ENCODE measurements around the gene FAM234B.

Gene FAM234B, protein sequence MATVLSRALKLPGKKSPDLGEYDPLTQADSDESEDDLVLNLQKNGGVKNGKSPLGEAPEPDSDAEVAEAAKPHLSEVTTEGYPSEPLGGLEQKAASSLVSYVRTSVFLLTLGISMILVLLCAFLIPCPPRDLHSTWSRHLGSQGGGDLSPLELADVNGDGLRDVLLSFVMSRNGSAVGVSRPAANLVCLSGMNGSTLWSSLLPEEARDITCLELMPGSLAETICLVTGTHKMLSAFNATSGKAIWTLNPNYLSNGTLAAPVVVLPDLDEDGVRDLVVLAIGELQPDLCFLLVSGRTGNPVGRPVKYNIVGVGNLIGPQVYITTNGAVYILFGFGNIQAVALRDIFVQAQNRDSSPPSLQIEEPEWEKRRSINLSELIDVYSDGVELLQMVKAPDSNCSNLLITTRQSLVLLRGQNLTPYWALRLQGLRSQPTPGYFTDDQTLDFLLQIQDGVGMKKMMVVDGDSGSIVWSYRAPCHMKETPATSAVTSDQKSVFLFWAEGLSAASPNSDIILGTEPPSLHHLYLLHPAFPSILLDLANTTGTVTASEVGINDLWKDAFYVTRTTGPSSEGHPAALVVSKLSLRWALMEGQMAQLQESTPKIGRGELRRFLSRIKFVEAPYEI

DNA sequence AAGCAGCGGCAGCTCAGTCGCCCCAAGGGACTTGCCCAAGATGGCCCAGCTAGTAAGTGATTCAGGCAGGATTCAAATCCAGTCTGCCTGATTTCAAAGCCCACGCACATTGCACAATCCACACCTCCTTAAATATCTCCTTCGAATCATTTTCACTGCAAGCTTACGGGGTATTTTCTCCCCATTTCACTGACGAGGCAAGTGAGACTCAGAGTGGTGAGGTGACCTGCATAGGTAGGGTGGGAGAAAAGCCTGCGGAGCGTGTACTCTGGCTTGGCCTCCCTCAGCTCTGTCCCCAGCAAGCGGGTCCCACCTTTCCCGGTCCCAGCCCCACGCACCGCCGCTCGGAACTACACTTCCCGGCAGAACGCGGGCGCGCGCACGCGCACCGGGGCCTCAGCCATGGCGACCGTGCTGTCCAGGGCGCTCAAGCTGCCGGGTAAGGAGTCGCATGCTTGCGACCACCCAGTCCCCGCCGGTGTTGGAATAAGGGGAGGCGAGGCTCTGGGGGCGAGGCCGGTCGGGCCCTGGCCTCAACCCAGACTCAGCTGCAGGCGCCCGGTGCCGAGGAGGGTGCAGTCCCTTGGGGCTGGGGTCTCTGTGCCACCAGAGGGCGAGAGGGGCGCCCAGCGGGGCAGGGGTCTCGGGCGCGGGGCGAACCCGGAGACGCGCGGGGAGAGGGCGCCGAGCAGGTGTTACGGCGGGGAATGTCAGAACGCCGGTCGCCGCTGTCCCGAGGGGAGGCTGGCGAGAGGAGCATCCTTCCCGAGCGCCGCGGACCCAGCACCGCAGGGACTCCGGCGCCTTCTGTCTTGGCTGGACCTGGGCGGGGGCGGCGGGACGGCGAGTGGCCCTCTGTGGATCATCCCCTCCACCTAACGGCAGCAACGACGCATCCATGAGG lies at the start of gene FAM234B:
Gene FAM234B (plus strand): TSS at position 380 of the 904 bp plus-strand sequence. CDS start 23 bp downstream, at position 403.
- DNase-seq (ENCODE audit: low spot score) = peak; percentile 86

DNA sequence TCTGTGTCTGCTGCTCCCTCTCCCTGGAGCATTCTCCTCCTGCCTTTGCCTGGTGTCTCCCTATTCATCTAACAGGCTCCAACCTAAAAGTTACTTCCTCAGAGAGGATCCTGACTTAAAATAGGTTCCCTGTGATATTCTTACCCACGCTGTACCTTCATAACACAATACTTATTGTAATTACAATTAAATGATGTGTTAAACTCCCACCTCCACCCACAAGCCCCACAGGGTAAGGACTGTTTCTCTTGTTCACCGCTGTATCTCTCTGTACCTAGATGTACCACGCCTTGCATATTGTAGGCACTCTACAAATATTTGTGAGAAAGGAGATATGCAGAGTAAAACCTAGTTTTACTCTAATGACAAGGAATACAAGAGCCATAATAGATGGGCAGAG lies 49.1 kb upstream of the FAM234B start:
- no peak for DNase-seq (ENCODE audit: low spot score)

DNA sequence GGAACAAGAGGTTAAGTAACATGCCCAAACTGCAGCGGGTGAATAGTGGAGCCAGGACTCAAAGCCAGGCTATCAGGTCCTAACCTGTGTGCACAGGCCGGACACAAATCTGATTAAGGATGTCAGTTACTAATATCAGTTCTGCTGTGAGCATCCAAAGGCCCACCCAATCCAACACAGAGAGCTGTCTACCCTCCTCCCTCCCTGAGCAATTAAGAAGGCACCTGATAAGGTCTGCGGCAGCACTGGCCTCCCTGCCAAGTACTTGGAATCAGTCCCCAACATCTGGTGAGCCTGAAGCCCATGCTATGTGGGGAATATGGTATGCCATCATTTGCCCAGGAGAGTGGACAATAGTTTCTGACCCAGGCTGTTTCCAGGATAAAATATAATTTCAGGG lies 48.0 kb upstream of the FAM234B start:
- no peak for DNase-seq (ENCODE audit: low spot score)

DNA sequence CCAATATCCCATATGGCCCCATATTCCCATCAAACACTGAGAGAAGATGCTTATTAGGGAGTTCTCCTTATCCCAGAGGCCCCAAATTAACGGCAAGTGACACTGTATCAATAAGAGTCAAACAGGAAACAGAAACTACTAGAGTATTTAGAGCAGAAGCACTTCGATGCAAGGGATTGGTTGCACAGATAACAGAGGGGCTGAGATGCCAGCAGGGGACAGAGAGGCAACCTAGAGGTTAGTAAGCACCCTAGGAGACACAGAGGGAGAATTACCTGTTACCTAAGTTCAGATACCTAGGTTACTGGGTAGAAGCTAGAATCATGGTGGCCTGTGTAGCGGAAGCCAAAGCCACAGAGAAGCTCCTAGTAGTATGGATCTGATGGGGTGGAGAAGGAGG lies 47.0 kb upstream of the FAM234B start:
- no peak for DNase-seq (ENCODE audit: low spot score)

DNA sequence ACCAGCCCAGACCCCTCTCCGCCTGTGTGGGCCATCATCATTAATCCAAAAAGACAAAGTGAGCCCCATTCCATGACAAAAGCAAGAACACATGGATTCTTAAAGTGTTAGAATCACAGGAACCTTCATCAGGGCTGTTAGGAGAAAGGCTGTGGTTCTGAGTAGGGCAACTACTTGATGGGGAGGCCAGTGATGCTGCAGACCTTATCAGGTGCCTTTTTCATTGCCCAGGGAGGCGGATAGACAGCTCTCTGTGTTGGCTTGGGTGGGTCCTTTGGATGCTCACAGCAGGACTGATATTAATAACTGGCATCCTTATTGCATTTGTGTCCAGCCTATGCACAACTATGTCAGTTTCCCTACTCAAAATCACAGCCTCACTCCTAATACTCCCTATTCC lies 46.4 kb upstream of the FAM234B start:
- no peak for DNase-seq (ENCODE audit: low spot score)

DNA sequence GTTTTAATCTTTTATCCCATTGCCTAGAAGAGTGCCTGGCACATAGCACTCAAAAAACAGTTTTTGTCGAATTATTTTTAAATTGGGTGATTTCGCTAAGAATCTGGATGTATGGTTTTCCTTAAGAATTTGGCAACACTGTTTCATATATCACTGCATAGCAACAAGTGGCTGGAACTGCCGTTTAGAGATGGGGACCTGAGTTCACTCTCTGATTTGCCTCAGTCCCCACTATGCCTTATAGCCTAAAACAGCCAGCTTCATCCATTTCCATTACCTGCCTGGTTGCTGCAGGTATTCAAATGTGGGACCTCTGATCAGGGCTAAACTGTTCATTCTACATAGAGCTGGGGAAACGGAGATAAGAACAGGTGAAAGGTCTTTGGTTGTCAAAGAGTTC lies 45.9 kb upstream of the FAM234B start:
- DNase-seq (ENCODE audit: low spot score) = no peak

DNA sequence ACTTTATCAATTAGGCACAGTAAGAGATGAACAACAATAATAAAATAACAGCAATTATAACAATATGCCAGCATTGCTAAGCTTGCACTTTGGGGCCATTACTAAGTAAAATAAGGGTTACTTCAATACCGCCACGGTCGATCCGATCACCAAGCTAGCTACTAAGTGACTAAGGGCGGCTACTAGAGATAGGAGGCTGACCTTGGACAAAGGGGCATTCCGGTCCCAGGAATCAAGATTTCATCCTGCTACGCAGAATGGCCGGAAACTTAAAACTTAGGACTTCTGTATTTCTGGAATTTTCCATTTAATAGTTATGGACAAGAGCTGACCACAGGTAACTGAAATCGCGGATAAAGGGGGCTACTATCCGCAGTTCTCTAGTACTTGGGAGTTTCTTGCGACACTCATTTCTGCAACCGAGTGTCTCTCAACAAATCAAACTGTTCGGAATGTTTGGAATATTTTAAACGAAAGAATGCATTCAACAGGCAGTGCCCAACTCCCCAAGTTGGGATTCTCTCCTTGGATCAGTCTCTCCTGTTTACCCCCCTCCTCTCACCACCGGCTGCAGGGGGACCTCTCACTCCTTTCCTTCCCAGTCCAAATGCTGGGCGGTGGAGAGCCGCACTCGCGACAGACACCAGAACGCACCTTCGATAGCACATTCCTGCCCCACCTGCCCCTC lies 44.8 kb upstream of the FAM234B start:
- DNase-seq (ENCODE audit: low spot score) = peak; percentile 47

DNA sequence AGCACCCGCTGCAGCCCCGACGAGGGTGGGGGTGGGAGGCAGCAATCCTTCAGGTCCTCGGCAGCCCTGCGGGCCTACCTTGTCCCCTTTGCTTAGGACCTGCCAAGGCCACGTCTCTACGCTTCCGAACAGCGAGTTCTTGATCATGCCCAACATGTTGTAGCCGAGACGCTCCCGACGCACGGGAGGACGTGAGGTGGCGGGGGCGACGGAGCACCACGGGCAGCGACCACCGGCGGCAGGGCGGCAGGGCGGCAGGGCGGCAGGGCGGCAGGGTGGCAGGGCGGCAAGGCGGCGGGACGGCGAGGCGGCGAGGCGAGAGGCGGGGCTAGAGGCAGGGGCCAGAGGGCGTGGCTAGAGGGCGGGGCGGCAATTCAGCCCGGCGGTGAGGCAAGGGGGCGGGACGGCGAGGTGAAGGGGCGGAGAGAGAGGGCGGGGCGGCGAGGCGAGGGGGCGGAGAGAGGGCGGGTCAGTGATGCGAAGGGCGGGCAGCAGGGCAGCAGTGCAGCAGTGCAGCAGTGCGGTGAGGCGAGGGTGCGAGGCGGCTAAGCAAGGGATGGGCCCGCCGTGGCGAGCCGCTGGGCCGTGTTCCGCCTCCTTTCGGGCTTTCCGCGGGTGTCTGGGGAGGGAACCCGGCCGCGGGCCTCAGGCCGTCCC lies 44.1 kb upstream of the FAM234B start, which contains the start of gene HEBP1:
Gene HEBP1 (minus strand): TSS at position 307 of the 657 bp plus-strand sequence. CDS start 151 bp downstream, at position 156.
- peak; percentile 94 for DNase-seq (ENCODE audit: low spot score)

DNA sequence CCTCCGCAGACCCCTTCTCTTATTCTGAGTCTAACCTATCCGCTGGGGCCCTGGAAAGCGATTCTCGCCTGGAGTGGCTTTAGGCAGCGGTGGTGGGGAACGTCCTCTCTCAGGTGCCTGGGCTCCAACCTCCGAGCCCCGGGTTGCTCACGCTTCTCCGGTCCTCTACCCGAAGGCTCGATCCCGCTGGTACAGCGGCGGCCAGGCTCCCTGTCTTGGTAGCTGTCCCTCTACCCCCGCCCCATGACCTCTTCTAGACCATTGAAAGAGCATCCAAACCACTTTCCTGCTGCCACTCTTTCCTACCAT lies 43.6 kb upstream of the FAM234B start:
- DNase-seq (ENCODE audit: low spot score) = peak; percentile 30

DNA sequence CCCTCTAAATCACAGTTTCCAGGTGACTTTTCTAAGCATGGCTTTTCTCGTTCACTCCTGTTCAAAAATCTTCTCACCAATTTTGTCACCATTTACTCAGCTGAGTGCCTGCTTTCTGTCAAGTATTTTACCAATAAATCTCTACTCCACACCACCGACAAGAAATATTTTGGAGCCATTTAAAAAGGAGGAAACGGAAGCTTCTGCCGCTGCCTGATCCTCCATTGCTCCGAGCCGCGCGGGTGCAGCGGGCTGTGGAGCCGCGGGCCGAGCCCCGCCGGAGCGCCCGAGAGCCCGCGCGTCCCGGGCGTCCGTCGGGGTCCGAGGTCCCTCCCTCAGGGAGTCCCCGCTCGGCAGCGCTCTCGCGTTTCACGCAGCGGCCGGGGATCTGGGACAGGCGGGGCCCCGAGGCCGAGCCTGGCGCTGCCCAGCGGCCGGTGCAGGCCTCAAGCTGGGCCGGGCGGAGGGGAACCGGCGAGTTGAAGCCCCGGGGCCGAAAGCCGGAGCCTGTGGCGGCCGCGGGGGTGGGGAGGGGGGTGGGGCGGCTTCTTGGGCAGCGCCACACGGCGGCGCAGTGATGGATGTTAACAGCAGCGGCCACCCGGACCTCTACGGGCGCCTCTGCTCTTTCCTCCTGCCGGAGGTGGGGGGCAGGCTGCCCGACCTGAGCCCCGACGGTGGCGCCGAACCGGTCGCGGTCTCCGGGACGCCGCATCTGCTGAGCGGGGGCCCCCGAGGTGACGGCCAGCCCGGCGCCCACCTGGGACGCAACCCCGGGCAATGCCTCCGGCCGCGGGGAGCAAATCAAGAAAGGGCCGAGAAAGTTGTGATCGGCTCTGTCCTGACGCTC lies 43.0 kb upstream of the FAM234B start:
- peak; percentile 77 for DNase-seq (ENCODE audit: low spot score)

DNA sequence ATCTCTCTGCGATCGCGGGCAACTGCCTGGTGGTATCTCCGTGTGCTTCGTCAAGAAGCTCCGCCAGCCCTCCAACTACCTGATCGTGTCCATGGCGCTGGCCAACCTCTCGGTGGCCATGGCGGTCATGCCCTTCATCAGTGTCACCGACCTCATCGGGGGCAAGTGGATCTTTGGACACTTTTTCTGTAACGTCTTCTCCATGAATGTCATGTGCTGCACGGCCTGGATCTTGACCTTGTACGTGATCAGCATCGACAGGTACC lies 42.5 kb upstream of the FAM234B start:
- no peak for DNase-seq (ENCODE audit: low spot score)

DNA sequence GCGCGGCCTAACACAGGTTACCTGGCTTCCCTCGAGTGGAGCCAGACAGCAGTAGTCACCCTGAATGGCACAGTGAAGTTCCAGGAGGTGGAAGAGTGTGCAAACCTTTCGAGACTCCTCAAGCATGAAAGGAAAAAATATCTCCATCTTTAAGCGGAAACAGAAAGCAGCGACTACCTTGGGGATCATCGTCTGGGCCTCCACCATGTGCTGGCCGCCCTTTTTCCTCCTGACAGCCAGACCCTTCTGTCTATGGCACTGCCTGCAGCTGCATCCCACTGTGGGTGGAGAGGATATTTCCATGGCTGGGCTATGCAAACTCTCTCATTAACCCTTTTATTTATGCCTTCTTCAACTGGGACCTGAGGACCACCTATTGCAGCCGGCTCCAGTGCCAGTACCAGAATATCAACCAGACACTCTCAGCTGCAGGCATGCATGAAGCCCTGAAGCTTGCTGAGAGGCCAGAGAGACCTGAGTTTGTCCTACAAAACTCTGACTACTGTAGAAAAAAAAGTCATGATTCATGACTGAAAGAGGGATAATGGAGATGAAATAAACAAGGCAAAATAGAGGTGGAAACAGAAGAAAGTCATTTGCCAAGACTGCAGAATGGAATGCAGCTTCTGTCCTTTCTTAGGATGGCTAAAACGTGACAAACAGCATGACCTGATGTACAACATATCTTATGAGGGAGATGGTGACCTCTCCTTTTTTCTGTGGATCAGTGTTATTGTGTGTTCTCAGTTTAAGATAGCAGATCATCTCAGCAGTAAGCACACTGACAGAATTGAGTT lies 41.7 kb upstream of the FAM234B start:
- DNase-seq (ENCODE audit: low spot score) = no peak

DNA sequence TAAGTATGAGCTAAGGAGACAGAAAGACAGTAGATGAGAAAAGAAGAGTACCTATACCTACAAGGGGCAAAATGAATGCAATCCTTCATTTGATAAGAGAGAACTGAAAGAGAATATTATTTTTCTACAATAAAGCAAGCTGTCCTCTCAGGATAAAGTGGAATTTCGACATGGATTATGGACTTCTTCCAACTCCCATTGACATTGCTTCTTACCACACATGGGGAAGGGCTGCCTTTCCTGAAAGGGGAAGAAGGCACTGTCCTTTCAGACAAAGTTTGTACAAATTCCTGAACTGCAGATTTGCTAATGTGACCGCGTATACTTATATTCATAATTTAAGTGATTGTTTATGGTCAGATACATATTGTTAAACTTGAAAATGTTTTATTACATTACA lies 39.8 kb upstream of the FAM234B start:
- DNase-seq (ENCODE audit: low spot score) = no peak

DNA sequence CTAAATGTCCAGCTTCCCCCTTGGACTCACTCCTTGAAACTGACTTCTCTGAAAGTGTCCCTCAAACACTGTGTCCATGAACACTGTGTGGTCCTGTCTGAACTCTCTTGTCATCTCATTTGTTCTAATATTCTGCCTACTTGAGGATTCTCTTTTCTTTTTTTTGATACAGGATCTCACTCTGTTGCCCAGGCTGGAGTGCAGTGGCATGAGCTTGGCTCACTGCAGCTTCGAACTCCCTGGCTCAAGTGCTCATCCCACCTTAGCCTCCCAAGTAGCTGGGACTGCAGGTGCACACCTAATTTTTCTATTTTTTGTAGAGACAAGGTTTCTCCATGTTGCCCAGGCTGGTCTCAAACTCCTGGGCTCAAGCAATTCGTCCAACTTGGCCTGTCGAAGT lies 39.2 kb upstream of the FAM234B start:
- no peak for DNase-seq (ENCODE audit: low spot score)

DNA sequence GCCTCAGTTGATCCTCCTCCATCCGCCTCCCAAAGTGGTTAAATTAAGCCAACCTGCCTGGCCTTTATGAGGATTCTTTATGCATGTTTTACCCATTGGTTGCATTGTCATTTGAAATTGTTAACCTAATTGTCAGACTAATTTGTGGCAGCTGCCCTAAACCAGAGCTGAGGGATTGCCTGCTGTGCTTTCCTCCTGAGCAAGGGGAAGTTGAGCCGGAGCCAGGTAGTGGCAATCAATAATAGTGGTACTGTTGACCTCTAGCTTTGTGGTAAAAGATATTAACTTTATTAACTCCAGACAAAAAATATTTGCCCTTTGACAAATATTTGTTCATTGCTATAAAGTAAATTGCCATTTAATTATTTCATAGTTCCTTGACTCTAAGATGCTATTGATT lies 38.5 kb upstream of the FAM234B start:
- DNase-seq (ENCODE audit: low spot score) = no peak

DNA sequence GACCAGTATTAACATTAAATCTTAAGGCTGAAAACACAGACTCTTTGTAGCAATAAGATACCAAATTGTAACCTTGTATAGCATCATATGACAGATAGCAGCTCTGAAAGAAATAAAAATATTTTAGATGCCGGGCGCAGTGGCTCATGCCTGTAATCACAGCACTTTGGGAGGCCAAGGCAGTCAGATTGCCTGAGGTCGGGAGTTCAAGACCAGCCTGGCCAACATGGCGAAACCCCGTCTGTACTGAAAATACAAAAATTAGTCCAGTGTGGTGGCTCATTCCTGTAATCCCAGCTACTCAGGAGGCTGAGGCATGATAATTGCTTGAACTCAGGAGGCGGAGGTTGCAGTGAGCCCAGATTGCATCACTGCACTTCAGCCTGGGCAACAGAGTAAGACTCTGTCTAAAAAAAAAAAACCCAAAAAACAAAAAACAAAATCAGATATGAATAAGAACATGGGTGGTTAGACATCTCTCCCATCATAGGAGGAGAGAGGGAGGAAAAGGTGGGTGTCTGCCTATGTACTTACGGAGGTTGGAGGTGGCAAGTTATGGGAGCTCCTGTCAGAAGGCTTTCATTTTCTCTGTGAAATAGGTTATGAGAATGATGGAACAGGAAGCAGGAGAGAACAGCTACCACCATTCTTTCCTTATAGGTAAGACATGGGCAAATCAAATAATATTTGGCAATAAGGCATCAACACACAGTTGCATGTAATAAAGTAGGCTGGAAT lies 36.5 kb upstream of the FAM234B start:
- DNase-seq (ENCODE audit: low spot score) = no peak

DNA sequence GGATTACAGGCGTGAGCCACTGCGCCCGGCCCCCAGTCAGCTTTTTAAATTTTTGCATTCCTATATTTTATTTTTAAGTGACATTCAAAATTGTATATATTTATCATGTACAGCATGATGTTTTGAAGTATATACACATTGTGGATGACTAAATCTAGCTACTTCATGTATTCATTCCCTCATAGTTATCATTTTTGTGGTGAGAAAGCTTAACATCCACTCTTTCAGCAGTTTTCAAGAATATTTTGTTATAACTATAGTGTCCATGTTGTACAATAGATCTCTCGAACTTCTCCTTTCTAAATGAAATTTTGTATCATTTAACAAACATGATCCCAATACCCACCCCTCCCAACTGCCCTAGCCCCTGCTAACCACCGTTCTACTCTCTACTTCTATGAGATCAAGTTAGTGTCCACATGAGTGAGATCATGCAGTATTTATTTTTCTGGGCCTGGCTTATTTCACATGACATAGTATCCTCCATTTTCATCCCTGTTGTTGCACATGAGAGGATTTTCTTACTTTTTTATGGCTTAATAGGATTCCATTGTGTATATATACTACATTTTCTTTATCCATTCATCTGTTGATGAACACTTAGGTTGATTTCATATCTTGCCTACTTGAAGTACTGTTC lies 35.3 kb upstream of the FAM234B start:
- peak; percentile 43 for DNase-seq (ENCODE audit: low spot score)

DNA sequence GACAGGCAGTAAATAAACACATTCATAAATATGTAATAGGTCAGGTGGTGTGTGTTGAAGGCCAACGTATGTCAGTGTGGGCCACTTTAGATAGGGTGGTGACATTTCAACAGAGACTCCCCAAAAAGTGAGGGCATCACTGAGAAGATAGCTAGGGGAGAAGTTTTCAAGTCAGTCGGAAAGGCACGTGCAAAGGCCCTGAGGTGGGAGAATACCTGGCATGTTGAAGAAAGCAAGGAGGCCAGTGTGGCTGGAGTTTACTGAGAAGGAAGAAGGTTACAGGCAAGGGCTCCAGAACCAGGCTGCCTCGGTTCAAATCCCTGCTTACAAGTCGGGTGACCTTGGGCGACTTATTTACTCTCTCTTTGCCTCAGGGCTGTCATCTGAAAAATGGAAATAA lies 33.1 kb upstream of the FAM234B start:
- no peak for DNase-seq (ENCODE audit: low spot score)

DNA sequence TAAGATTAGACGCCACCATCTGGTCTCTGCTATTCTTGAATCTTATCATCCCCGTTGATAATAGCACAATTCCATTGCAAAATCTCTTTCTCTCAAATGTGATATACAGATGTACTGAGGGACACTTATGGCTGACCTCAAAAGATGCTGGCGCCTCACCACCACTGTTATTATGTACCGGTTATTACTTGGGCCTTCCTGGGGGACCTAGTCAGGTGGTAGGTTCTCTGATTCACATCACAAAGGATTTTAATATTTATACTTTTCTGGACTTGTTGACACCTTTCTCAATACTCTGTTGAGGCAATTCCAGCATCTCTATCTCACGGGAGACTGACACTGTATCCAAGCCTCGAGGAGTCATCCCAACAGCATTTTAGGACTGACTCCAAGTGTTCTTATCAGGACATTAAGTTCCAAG lies 21.3 kb upstream of the FAM234B start:
- DNase-seq (ENCODE audit: low spot score) = no peak
